Retinal pigment epithelial cell (primary cell): ENCODE results near the gene LRRC4C.

Experiments used
- DNase-seq: peaks from one replicate; pipeline ENCODE4 v3.0.0-alpha.2; 2010; ENCODE audit warnings: low read depth
- H3K4me3 ChIP-seq: 2 replicates; pipeline ENCODE4 v1.5.1; 2011; ENCODE audit warnings: mild to moderate bottlenecking, low read length, control low read depth, moderate library complexity
- CTCF ChIP-seq: conservative IDR thresholded peaks from 2 replicates; pipeline ENCODE4 v1.5.1; 2011; ENCODE audit warnings: low read depth, low read length, control low read depth, inconsistent platforms

The LRRC4C gene

GRCh38 chr11:40323241-40323640, 1136.2 kb downstream of the LRRC4C start:
- H3K4me3 ChIP-seq = no peak overlapping the region
- TF ChIP-seq CTCF = no peak

DNA sequence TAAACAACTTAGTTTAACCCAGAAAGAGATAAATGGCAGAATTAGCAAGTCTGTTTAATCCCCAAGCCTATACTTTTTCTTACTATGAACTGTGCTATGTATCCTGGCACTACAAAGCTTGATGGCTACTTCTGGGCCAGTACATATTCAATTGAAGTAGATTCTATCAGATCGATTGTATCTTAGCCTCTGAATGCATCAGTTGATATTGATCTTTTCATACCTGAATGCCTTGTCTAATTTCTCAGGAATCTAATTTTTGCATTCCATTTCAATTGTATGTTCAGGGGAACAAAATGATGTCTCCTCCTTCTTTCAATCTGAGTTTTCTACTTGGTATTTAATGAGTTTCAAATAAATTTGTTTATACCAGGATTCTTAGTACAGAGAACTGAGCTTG, 1137.9 kb downstream of the LRRC4C start:
- H3K4me3 ChIP-seq = no peak overlapping the region
- no peak for DNase-seq
- no peak for TF ChIP-seq CTCF

More at GRCh38 chr11:40323241-40323640, 1136.2 kb downstream of the LRRC4C start:
- no peak for DNase-seq

DNA sequence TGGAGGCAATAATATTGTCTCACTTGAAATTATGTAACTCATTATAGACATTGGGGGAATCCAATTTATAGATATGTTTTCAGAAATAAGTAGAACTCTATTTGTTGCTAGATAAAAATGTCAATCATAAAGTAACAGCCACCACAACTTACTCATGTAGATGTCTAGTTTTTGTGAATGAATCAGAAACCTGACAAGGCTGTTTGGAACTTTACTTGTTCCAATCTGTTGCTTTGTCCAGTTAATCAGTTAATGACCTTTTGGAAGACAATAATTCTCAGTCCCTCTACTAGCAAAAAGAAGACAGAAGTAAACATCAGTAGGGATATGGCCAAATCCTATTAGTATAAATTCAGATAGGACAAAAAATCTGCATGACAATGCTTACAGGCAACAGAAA, 1143.3 kb downstream of the LRRC4C start:
- TF ChIP-seq CTCF = no peak
- H3K4me3 ChIP-seq = no peak overlapping the region
- DNase-seq = no peak

GRCh38 chr11:40315122-40315521, 1144.3 kb downstream of the LRRC4C start:
- no peak for DNase-seq
- no peak for TF ChIP-seq CTCF
- H3K4me3 ChIP-seq = no peak overlapping the region

DNA sequence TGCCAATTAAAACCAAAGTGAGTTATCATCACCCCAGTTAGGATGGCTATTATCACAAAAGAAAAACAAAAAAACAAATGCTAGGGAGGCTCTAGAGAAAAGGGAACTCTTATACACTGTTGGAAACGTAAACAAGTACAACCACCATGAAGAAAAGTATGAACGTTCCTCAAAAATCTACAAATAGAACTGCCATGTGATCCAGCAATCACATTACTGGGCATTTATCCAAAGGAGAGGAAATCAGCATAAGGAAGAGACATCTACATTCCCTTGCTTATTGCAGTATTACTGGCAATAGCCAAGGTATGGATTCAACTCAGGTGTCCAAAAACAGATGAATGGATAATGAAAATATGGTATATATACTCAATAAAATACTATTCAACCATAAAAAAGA, 1145.1 kb downstream of the LRRC4C start:
- no peak overlapping the region for H3K4me3 ChIP-seq
- peak; percentile 13 for DNase-seq
- TF ChIP-seq CTCF = no peak

DNA sequence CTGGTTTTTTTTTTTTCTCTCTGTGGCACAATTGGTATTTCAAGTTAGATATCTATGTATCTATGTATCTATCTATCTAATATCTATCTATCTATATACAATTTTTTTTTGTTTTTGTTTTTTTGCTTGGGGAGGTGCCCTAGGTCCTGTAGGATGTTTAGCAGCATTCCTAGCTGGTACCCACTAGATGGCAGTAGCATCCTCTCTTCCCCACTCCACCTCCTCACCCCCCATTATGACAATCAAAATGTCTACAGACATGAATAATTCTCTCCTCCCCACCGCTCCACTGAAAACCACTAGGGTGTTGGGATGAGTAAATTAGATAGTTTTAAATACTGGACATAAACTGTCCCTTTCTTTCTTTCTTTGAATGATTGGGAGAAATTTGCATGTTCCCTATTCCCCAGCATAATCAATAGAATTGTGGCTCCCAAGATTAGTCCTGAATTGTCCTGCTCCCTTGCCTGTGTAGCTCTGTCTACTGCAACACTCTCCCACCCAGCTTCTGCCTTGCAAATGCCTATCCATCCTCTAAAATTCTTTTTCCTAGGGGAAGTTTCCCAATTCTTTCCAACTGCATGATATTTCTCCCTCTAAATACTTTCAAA, 1152.4 kb downstream of the LRRC4C start:
- peak; percentile 88 for TF ChIP-seq CTCF
- no peak overlapping the region for H3K4me3 ChIP-seq
- no peak for DNase-seq

GRCh38 chr11:40302669-40303068, 1156.8 kb downstream of the LRRC4C start:
- H3K4me3 ChIP-seq = no peak overlapping the region
- TF ChIP-seq CTCF = no peak
- DNase-seq = peak; percentile 62
